ENCODE results near the gene MVP.
"Not testable (repeated sequence)": the region's sequence is repeated elsewhere in the genome, so short reads cannot be mapped to it uniquely, and the experiment has no call there.

The MVP gene

GRCh38 chr16:29878172-29878571 lies 57.9 kb downstream of the MVP start:
- TF ChIP-seq BACH2 (CRISPR knock-in tag; IDR thresholded peaks at IDR 0.05; ENCODE audit: borderline replicate concordance): no peak
- no peak for TF ChIP-seq ZNF70 (CRISPR knock-in tag; IDR thresholded peaks at IDR 0.05)
- ATAC-seq: no peak

- no peak for ATAC-seq
Measured at GRCh38 chr16:29881050-29881449, 60.8 kb downstream of the MVP start.

GRCh38 chr16:29883987-29884386 lies 63.7 kb downstream of the MVP start:
- ATAC-seq: no peak
- TF ChIP-seq CSDC2 (CRISPR knock-in tag; IDR thresholded peaks at IDR 0.05): no peak

More at GRCh38 chr16:29881050-29881449, 60.8 kb downstream of the MVP start:
- TF ChIP-seq ZC3H10 (CRISPR knock-in tag; IDR thresholded peaks at IDR 0.05) (no peak), BACH2 (CRISPR knock-in tag; IDR thresholded peaks at IDR 0.05; ENCODE audit: borderline replicate concordance) (no peak), POU6F1 (CRISPR knock-in tag; IDR thresholded peaks at IDR 0.05; ENCODE audit: borderline replicate concordance, low read depth) (no peak), CSRNP3 (CRISPR knock-in tag; IDR thresholded peaks at IDR 0.05) (no peak), ISL1 (CRISPR knock-in tag; IDR thresholded peaks at IDR 0.05) (no peak), ARNTL (CRISPR knock-in tag; IDR thresholded peaks at IDR 0.05; ENCODE audit: borderline replicate concordance, low read depth) (no peak), PATZ1 (CRISPR knock-in tag; IDR thresholded peaks at IDR 0.05; ENCODE audit: borderline replicate concordance) (no peak)

- ATAC-seq: not testable (repeated sequence)
Measured at GRCh38 chr16:29889372-29889771, 69.1 kb downstream of the MVP start.

- no peak for TF ChIP-seq POU6F1 (CRISPR knock-in tag; IDR thresholded peaks at IDR 0.05; ENCODE audit: borderline replicate concordance, low read depth)
- TF ChIP-seq ESRRG (CRISPR knock-in tag; IDR thresholded peaks at IDR 0.05): no peak
- no peak for TF ChIP-seq ZFP30 (CRISPR knock-in tag; IDR thresholded peaks at IDR 0.05)
- no peak for TF ChIP-seq ZNF70 (CRISPR knock-in tag; IDR thresholded peaks at IDR 0.05)
- no peak for TF ChIP-seq ZFP3 (CRISPR knock-in tag; IDR thresholded peaks at IDR 0.05)
- TF ChIP-seq PPARA (CRISPR knock-in tag; IDR thresholded peaks at IDR 0.05; ENCODE audit: borderline replicate concordance): no peak
- no peak for TF ChIP-seq ISL1 (CRISPR knock-in tag; IDR thresholded peaks at IDR 0.05)
- TF ChIP-seq BACH2 (CRISPR knock-in tag; IDR thresholded peaks at IDR 0.05; ENCODE audit: borderline replicate concordance): no peak
- TF ChIP-seq ZNF8 (CRISPR knock-in tag; IDR thresholded peaks at IDR 0.05): no peak
- no peak for TF ChIP-seq OSR1 (CRISPR knock-in tag; IDR thresholded peaks at IDR 0.05)
- no peak for TF ChIP-seq PATZ1 (CRISPR knock-in tag; IDR thresholded peaks at IDR 0.05; ENCODE audit: borderline replicate concordance)
- no peak for TF ChIP-seq RARB (CRISPR knock-in tag; IDR thresholded peaks at IDR 0.05)
- TF ChIP-seq CSRNP3 (CRISPR knock-in tag; IDR thresholded peaks at IDR 0.05): no peak
- TF ChIP-seq TOX (CRISPR knock-in tag; IDR thresholded peaks at IDR 0.05; ENCODE audit: borderline replicate concordance): no peak
- no peak for TF ChIP-seq CREB5 (CRISPR knock-in tag; IDR thresholded peaks at IDR 0.05; ENCODE audit: low read depth)
- no peak for TF ChIP-seq ZC3H10 (CRISPR knock-in tag; IDR thresholded peaks at IDR 0.05)
- ATAC-seq: no peak
Measured at GRCh38 chr16:29891525-29892457, 71.5 kb downstream of the MVP start.

Data from SK-N-SH treated with all-trans-retinoic acid at 6 μM for 48 hours (cell line).